Panc1 (cell line): ENCODE measurements around the gene SPEF1.

Experiments
- POLR2AphosphoS5 ChIP-seq: IDR thresholded peaks from 2 replicates; pipeline ENCODE4 v1.6.1; 2012; ENCODE audit warnings: mild to moderate bottlenecking, low read depth, low read length, moderate library complexity
- SIN3A ChIP-seq: IDR thresholded peaks from 2 replicates; pipeline ENCODE4 v1.6.1; 2012; ENCODE audit warnings: low read depth, mild to moderate bottlenecking, low read length, moderate library complexity, borderline replicate concordance; ENCODE audit not compliant: insufficient read depth
- TF ChIP-seq, protein P1 (sequence below): fragments of 450-650 bp; IDR thresholded peaks from 2 replicates; pipeline ENCODE4 v1.5.1; 2017; ENCODE audit warnings: mild to moderate bottlenecking
- TF ChIP-seq, protein P2 (sequence below), 2 experiments: IDR thresholded peaks; 2 replicates each; pipeline ENCODE4 v1.6.1; 2011 to 2012; ENCODE audit warnings: low read depth in 2 of 2, control low read depth in 1 of 2, low read length in 1 of 2, mild to moderate bottlenecking in 1 of 2, moderate library complexity in 1 of 2; ENCODE audit not compliant: insufficient read depth in 1 of 2

DNA sequence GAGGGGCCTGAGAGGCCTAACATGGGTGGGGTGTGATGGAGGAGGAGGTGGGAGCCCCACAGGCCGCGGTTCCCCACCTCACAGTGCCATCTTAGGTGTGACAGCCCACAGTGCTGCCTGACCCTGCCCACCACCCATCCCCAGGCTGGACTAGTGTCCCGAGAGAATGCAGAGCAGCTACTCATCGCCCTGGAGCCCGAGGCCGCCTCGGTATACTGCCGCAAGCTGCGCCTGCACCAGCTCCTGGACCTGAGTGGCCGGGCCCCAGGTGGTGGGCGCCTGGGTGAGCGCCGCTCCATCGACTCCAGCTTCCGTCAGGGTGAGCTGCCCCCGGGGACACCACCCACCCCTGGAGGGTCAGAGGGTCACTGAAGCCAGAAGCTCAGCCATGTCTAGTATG lies 33.2 kb downstream of the SPEF1 start:
- TF ChIP-seq, protein P1, sequence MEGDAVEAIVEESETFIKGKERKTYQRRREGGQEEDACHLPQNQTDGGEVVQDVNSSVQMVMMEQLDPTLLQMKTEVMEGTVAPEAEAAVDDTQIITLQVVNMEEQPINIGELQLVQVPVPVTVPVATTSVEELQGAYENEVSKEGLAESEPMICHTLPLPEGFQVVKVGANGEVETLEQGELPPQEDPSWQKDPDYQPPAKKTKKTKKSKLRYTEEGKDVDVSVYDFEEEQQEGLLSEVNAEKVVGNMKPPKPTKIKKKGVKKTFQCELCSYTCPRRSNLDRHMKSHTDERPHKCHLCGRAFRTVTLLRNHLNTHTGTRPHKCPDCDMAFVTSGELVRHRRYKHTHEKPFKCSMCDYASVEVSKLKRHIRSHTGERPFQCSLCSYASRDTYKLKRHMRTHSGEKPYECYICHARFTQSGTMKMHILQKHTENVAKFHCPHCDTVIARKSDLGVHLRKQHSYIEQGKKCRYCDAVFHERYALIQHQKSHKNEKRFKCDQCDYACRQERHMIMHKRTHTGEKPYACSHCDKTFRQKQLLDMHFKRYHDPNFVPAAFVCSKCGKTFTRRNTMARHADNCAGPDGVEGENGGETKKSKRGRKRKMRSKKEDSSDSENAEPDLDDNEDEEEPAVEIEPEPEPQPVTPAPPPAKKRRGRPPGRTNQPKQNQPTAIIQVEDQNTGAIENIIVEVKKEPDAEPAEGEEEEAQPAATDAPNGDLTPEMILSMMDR: no peak
- TF ChIP-seq SIN3A: no peak
- TF ChIP-seq, protein P2, sequence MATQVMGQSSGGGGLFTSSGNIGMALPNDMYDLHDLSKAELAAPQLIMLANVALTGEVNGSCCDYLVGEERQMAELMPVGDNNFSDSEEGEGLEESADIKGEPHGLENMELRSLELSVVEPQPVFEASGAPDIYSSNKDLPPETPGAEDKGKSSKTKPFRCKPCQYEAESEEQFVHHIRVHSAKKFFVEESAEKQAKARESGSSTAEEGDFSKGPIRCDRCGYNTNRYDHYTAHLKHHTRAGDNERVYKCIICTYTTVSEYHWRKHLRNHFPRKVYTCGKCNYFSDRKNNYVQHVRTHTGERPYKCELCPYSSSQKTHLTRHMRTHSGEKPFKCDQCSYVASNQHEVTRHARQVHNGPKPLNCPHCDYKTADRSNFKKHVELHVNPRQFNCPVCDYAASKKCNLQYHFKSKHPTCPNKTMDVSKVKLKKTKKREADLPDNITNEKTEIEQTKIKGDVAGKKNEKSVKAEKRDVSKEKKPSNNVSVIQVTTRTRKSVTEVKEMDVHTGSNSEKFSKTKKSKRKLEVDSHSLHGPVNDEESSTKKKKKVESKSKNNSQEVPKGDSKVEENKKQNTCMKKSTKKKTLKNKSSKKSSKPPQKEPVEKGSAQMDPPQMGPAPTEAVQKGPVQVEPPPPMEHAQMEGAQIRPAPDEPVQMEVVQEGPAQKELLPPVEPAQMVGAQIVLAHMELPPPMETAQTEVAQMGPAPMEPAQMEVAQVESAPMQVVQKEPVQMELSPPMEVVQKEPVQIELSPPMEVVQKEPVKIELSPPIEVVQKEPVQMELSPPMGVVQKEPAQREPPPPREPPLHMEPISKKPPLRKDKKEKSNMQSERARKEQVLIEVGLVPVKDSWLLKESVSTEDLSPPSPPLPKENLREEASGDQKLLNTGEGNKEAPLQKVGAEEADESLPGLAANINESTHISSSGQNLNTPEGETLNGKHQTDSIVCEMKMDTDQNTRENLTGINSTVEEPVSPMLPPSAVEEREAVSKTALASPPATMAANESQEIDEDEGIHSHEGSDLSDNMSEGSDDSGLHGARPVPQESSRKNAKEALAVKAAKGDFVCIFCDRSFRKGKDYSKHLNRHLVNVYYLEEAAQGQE (IDR thresholded peaks at IDR 0.05; ENCODE audit: insufficient read depth in 1 of 2, low read depth in 2 of 2, low read length in 1 of 2): no peak
- TF ChIP-seq POLR2AphosphoS5: no peak
